ENCODE measurements around the gene CNTROB.

Gene CNTROB

DNA sequence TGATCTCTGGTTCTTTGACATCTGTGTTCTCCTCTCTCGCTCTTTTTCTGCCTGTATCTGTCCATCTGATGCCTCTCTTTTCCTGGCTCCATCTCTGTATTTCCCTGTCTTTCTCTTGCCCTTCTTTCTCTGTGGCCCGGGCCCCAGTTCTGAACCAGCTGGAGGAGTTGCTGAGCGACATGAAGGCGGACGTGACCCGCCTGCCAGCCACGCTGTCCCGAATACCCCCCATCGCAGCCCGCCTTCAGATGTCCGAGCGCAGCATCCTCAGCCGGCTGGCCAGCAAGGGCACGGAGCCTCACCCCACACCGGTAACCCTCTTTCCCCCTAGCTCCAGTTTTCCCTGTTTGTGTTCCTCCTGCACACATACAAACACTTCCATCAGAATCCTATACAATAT is 21.7 kb upstream of the CNTROB start:
- DNase-seq: no peak

DNA sequence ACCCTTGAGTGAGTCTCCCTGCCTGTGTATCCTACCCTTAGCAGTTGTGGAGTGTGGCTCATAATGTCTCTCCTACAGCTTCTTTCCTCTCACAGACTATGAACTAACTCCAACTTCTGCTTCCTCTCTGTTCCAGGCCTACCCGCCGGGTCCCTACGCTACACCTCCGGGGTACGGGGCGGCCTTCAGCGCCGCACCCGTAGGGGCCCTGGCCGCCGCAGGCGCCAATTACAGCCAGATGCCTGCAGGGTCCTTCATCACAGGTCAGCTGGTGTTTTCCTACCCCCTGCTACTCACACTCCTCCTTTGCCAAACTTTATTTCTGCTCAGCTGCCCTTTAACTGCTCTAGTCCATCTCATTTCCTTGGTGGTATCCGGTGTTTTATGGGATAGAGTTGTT is 21.3 kb upstream of the CNTROB start:
- DNase-seq: no peak

DNA sequence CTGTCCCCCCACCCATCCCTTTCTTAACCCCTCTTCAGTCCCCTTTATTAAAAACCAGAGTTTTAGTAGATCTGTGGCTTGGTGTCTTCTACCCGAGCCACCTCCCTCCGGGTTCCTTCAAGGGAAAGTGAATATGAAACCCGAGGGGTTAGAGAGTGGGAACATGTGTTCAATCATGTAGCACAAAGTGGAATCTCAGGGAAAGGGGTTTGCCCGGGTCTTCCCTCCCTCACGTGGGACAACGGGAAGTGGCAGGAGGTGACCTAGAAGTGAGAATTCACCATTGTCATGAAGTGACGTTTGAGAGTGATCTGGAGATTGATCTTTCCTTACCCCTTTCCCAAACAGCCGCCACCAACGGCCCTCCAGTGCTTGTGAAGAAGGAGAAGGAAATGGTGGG is 20.9 kb upstream of the CNTROB start:
- no peak for DNase-seq

DNA sequence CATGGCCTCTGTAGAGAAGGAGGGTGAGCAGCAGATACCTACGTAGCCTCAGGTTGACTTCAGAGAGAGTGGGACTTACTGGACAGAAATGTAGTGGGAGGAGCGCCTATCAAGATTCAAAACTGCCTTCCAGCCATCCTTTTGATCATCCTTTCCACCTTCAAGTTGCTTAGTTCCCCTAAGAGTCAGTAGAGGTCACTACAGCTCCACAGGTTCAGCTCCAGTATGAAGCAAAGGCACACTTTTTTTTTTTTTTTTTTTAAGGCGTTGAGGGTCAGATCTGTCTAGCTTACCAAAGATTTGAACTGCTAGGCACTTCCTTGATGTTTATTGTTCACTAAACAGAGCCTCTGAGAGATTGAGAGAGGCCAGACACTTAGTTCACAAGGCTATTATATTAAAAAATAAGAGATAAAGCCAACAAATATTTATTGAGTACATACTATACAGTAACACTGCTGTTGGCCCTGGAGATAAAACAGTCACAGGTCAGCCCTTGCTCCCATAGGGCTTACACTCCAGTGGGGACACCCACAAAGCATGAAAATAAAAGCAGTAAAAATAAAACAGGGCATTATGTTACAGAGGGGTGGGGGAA is 19.0 kb upstream of the CNTROB start:
- peak; percentile 26 for DNase-seq

DNA sequence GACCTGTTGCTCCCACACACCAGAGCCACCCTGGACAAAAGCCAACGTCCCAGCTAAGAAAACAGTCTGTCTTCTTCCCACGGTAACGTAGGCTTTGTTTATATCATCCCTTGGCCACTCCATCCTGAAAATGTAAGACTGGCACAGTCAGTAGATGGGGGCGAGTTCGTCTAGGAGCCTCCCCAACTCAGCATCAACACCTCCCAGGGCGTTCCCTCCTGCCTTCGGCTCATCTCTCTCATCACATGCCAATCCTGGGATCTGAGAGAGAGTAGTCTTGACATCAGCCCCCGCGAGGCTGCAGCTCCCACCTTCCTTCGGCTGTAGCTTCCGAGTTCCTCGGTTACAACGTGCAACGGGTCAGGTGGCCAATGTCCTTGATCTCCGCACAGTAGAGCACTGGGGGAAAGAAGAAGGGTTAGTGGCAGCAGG is 16.8 kb upstream of the CNTROB start:
- no peak for DNase-seq

DNA sequence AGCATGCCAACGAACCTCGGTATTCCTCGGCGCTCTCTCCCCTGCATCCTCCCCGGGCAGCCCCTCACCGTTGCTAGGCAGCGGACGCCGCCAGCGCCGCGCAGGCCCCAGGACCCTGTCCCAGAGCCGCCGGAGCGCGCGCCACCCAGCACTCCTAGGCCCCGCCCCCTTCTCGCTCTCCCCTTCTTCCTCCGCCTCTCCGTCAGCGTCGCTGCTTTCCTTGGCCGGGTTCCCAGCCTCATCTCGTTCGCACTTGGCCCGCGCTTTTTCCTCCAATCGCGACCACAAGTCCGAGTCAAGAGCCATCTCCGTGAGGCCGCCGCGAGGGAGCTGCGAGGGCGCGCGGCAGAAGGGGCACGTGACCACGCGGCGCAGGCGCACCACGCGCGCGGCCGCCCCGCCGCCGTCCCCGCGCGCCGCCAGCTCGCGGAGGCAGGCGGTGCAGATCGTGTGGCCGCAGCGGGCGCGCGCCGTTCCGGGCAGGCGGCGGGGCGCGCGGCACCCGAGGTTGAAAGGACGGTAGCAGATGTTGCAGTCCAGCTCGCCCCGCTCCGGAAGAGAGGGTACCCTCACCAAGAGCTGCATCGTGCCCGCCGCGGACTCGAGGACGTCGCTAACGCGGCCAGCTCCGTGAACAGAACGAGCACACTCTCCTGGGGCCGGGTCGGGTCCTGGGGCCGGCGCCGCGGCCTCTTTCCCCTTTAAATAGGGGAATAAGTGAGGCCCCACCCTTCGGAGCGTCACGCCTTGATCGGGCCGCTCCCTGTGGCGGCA is 16.2 kb upstream of the CNTROB start, which contains the start of gene RNF227:
RNF227 (minus strand) TSS at position 679 of the 774 bp plus-strand sequence; CDS start at position 585, 94 bp downstream.
- peak; percentile 92 for DNase-seq

DNA sequence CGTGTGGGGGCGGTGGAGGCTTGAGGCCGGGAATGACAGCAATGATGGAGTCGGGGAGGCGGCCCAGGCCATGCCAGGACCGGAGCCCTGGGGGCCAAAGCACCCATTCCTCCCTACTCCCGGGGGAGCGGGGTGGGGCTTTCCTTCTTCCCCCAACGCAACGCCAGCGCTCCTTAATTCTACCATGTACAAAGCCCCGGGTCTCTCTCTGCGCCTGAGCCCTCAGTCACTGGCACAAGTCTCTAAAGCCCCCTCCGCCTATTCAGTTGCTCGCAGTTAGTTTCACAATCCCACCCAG is 15.7 kb upstream of the CNTROB start:
- no peak for DNase-seq

DNA sequence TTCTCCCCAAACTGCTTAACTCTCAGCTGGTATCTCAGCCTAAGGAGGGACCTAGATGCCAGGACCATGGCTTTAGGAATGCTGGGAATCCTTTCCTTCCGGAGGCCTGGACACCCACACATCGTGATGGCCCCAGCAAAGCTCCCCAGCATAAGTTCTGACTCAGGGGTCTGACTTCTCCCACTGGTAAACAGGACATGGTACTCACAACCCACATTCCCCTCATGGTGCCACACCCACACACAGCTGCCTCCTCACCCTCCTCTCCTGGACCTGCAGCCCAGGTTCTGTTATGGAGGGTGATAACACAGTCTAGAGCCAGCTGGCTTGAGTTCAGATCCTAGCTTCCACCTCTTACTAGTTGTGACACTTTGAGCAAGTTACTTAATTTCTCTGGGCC is 15.2 kb upstream of the CNTROB start:
- DNase-seq: no peak

DNA sequence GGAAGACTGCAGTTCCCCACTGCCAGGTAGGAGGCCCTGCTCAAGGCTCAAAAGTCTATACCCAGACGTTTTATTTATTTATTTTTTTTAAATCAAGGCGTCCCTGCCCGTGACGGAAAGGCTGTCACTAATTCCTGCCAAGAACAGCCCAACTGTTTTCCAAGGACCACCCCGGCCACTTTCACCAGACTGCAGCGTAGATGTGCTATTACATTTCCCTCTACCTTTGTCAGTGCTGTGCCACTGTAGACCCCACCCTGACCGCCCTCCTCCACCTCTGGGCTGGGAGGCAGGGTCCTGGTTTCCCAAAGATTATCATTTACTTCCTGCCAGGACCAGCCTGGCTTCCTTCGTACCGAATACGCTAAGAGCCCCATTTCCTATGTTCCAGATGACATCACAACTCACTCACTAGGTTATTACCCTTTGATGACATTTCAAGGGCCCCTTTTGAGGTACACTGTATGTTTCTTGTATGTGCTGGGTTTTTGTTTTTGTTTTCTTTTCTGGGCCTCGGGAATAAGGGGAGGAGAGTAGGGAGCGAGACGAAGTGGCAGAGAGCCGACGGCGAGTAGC is 9.6 kb upstream of the CNTROB start:
- DNase-seq: no peak

DNA sequence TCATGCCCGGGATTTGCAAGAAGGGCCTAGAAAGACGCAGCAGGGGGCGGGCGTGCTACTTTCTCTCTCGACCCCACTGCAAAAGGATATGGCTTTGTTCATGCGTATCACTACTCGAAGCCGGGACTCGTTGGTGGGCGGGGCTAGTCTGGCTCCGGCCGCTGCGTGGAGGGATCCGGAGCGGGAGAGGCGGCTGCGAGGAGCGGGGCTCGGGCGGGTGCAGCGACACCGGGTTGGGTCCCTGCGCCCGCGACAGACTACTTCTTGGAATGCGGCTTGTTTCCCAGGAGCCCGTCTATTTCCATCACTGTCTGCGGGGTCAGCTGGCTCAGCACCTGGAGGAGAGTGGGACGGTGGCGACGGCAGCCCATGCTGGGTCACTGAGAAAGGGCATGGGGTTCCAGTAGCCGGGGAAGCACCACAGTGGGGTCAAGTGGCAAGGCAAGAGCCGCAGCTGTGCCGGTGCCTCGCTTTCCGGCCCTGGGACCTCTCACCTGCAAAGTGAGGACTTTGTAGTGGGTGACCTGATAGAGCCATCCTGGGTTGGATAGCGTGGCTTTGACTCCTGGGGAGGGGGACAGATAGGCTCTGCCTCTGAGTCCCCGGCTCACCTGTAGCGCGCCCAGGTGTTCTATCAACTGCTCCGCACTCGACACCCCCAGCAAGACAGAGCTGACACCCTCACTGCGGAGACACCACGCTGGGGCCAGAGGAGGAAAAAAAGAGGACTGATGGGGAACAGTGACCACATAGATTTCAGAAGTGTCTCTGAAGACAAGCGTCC is 9.0 kb upstream of the CNTROB start:
- DNase-seq: no peak

DNA sequence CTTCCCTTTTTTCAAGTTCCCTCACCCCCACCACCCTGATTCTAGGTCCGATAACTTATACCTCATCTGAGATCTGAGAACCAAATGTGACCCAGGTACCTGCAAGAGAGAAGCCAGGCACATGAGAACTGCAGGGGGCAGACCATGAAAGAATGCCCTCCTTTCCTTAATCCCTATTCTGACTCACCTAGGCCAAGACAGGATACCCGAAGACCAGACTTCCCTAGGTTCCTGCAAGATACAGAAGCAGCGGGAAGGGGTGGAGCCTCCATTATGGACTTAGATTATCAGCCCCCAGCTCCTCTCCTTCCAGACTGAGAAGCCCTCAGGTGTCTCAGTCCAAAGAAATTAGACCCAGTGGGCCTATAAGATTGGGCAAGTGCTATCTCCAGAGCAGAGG is 4.4 kb upstream of the CNTROB start:
- no peak for DNase-seq

DNA sequence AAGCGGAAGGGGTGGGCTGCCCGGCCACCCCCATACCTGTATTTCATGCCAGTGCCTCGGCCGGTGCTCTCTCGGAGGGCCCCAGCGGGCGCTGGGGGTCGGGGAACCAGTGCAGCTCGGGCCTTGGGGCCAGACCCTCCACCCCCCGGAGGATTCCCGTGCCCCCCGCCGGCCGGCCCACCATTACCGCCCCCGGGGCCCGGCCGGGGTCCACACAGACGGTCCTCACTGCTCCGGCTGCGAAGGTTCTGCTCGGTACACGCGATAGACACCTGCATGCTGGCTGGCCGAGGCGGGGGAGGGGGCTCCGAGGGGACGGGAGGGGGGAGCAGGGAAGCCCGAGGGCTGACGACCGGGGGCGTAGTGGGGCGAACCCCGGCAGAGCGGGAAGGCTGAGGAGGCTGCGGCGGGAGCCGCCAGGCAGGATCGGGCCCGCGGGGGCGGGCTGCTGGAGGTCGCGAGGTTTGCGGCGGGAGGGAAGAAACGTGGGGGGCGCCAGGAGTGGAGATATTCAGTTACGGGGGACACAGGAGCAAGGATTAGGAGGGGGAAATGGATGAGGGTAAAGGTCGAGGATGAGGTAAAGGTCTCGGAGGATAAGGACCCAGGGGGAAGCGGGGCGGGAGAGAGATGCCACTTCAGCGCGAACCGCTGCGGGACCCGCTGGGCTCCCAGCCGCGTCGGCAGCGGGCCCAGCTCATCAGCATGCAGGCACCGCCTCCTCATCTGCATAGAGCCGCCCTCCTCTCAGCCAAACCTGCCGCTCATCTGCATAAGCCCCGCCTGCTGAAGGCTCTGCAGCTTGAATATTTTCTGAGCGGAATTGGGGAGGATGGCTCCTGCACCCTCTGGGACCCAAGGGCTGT is 2.6 kb upstream of the CNTROB start, which contains the start of gene KCNAB3:
KCNAB3 (minus strand) TSS at position 699 of the 866 bp plus-strand sequence; CDS start at position 278, 421 bp downstream.
- DNase-seq: no peak

DNA sequence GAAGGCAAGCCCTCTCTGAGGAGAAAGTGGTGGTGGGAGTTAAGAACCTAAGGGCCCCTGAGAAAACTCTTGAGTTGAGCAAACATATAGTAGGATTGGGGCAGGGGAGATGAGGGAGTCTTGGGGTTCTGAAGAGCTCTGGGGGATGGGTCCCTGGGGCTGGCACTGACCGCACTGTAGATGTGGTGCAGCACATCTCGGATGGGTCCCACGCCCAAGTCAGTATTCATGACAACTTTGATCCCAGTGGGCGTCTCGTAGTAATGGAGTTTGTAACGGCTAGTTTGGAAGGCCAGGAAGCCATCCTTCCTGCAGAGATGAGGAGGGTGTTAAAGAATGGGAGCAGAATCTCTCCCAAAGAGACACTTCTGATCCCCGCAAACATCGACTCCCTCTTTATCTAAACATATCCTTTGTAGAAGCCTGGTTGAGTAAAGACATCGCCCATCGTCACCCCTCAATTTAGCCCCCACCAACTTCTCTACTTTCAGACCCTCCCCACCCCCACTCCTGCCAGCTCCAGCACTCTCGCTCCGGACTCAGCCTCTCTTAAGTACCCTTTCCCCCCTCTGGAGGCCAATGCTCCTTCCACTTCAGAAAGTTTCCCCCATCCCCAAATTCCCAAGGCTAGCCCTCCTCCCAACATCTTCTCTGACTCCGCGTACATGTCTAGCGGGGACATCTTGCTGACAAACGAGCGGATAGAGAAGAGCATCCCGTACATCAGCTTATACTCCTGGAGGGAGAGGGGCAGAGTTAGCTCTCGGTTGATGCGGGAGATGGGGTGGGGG is 970 bp upstream of the CNTROB start:
- no peak for DNase-seq

DNA sequence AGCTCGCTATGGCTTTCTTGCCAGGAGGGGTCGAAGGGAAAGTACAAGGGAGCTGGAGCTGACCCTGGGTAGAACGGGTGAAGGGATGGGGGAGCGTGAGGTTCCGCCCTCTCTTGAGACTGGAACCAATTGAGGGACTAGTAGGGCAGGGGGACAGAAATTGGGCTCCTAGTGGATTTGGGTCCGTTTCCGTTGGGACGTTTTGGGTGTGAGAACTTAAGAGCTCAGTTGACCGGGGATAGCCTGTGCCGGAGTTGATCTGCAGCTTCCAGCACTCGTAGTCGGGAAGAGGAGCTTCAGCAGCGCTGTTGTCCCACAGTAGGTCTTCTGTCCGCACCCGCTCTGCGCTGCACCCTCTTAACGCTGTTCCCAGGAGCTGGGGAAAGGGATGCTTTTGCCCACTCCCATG is 481 bp downstream of the CNTROB start:
- no peak for DNase-seq

DNA sequence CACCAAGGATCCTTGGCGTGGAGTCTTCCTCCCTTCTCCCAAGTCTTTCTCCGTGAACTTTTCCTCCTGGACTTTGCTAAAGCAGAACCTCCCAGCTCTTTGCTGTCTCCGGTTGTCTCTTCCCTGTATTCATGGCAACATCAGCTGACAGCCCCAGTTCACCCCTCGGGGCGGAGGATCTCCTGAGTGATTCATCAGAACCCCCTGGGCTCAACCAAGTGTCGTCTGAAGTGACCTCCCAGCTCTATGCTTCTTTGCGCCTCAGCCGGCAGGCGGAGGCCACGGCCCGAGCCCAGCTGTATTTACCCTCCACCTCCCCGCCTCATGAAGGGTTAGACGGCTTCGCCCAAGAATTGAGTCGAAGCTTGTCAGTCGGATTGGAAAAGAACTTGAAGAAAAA is 943 bp downstream of the CNTROB start:
- no peak for DNase-seq

DNA sequence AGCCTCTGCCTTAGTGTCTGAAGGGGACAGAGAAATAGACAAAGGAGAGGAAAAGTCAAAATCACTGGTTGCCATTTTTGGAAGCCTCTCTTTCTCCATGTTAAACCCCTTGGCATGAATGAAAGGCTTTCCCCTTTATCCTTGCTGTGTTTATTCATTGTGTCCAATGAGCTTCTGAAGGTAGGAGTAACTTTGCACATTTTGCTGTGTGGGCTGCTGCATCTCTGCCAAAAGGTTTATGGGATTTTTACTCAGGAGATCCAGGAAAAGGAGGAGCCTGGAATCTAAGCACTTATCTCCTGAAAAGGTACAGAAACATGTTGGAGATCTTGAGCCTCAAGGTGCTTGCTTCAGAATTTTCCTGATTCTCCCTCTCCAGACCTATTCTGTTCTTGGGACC is 3.9 kb downstream of the CNTROB start:
- no peak for DNase-seq

DNA sequence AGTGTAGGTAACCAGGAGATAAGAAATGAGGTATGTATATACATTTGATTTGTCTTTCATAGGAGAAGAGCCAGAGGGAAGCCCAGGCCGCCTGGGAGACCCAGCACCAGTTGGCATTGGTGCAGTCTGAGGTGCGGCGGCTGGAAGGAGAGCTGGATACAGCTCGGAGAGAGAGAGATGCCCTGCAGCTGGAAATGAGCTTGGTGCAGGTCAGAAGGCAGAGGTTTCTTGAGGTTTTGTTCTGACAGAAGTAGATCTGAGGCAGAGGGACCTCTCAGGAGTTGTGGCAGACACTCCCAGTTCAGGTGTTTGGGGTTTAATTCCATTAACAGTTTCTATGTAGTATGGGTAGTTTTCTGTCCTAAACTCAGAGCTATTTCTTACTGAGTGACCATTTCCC is 8.0 kb downstream of the CNTROB start:
- no peak for DNase-seq

DNA sequence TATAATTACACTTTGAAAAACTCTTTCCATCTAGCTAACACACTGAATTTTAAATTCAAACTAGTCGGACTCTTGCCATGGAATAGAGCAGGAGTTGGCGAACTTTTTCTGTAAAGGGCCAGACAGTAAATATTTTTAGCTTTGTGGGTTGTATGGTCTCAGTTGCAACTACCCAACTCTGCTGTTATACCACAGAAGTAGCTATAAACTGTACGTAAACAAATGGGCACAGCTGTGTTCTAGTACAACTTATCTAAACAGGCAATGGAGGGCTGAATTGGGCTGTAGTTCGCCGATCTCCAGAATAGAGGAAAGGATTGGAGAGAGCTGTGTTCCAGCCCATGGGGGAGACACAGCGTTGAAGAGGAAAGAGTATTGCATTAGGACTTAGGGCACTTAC is 8.7 kb downstream of the CNTROB start:
- DNase-seq: no peak

DNA sequence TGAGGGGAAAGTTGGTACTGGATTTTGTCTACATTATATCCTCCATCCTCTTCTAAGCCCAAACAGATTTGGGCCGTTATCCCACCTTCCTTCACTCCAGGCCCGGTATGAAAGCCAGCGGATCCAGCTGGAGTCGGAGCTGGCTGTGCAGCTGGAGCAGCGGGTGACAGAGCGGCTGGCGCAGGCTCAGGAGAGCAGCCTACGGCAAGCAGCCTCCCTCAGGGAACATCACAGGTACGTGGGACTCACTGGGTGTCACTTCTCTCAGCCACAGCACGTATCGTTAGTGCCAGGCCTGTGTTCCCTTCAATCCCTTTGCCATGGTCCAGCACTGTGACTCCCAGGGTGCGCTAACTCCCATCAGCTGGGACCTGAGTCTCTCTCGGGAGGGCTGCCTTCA is 11.3 kb downstream of the CNTROB start:
- no peak for DNase-seq

DNA sequence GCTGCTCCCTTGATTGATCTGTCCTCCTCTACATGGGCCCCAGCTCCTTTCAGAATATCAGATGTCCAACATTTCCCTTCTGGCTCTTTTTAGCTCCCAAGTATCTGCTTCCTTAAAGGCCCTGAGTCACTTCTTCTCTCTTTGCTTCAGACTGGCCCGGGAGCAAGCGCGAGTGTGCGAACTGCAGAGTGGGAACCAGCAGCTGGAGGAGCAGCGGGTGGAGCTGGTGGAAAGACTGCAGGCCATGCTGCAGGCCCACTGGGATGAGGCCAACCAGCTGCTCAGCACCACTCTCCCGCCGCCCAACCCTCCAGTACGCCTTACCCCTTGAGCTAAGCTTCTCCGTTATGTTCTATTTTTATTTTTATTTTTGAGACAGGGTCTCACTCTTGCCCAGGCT is 12.3 kb downstream of the CNTROB start:
- no peak for DNase-seq

DNA sequence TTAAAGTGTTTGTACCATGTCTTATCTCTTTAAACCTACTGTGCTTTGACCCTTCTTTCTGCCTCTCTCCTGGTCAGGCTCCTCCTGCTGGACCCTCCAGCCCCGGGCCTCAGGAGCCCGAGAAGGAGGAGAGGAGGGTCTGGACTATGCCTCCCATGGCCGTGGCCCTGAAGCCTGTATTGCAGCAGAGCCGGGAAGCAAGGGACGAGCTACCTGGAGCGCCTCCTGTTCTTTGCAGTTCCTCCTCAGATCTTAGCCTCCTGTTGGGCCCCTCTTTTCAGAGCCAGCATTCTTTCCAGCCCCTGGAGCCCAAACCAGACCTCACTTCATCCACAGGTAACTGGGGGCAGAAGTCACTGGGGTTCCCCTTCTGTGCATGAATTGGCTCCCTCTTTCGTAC is 13.6 kb downstream of the CNTROB start:
- no peak for DNase-seq

DNA sequence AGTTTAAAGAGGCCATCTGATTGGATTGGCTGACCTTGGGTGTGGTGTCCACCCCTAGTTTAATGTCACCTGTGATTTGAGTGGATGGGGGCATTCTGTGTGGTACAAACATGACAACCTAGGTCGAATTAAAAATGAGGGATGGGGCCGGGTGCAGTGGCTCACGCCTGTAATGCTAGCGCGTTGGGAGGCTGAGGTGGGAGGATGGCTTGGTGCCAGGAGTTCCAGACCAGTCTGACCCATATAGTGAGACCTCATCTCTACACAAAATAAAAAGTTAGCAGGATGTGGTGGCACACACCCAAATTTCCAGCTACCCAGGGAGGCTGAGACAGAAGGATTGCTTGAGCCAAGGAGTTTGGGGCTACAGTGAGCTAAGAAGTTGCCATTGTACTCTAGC is 14.4 kb downstream of the CNTROB start:
- no peak for DNase-seq

All from NCI-H2227 treated with DMSO at 0.1 percent for 48 hours (cell line).